Aorta (tissue), 5 donors: Measurements from ENCODE around the gene HCN4. TPM values are rescaled to one million over a fixed set of nuclear protein-coding genes. Genes with fewer than 3 reads are reported as not detected.
"Not testable (repeated sequence)": the region's sequence is repeated elsewhere in the genome, so short reads cannot be mapped to it uniquely, and the experiment has no call there.

Experiments used
- ATAC-seq: fragments of 200-7000 bp; cut with Tn5 transposase; one replicate; pipeline ENCODE4 v1.9.1; 2022; ENCODE audit warnings: moderate library complexity; ENCODE audit not compliant: low FRiP score
- DNase-seq, 2 donors: peaks; one replicate each; pipeline ENCODE4 v3.0.0-alpha.2; 2020
- H3K27ac ChIP-seq, 2 donors: one replicate each; pipeline ENCODE4 v1.5.1; 2013; ENCODE audit warnings: low read length in 2 of 2, mild to moderate bottlenecking in 2 of 2, moderate library complexity in 2 of 2, control low read depth in 1 of 2, inconsistent platforms in 1 of 2, low read depth in 1 of 2
- H3K27me3 ChIP-seq, 2 donors: one replicate each; pipeline ENCODE4 v1.6.1; 2013; ENCODE audit warnings: control low read depth in 1 of 2, low read length in 1 of 2, mild to moderate bottlenecking in 1 of 2, moderate library complexity in 1 of 2; ENCODE audit not compliant: insufficient read depth in 2 of 2, control insufficient read depth in 1 of 2
- H3K36me3 ChIP-seq, 2 donors: one replicate each; pipeline ENCODE4 v1.6.1; 2013; ENCODE audit warnings: control low read depth in 1 of 2, low read length in 1 of 2, mild to moderate bottlenecking in 1 of 2; ENCODE audit not compliant: insufficient read depth in 2 of 2, control insufficient read depth in 1 of 2
- H3K4me1 ChIP-seq, 2 donors: one replicate each; pipeline ENCODE4 v1.6.1; 2013; ENCODE audit warnings: low read length in 2 of 2, control low read depth in 1 of 2, mild to moderate bottlenecking in 1 of 2, moderate library complexity in 1 of 2; ENCODE audit not compliant: insufficient read depth in 2 of 2, control insufficient read depth in 1 of 2
- H3K4me3 ChIP-seq, 2 donors: one replicate each; pipeline ENCODE4 v1.5.1; 2013; ENCODE audit warnings: low read length in 2 of 2, control low read depth in 1 of 2, mild to moderate bottlenecking in 1 of 2
- H3K9me3 ChIP-seq: one replicate; pipeline ENCODE4 v1.6.1; 2013; ENCODE audit warnings: mild to moderate bottlenecking, low read length; ENCODE audit not compliant: control insufficient read depth
- WGBS, 2 donors: extraction: QIAGEN DNeasy Blood & Tissue Kit; methylation state at CpG; one replicate each; pipeline ENCODE4 v1.1.7; 2013; 5-methylcytosine and 5-hydroxymethylcytosine counted together
- intact Hi-C, 2 donors: fragments of 100-400 bp; cut with DNase I; formaldehyde crosslinking; loops; one replicate each; pipeline versions ENCODE4 v1.14.2 to v1.15.0; 2022
- long read RNA-seq, 2 donors: library from polyadenylated mRNA; unstranded; transcript quantifications; one replicate each; pipeline ENCODE4 v2.0.0, GENCODE V29; 2020 to 2021
- polyA plus RNA-seq, 2 donors: library from polyadenylated mRNA; stranded (reverse); fragments of 200-250 nt; gene quantifications; one replicate each; pipeline ENCODE4 v1.2.3, GENCODE V29; 2013
- total RNA-seq, 2 donors: library from RNA; stranded (reverse); fragmentation: NEBNext Ultra II Directional; extraction: Animal tissue kit (Norgen Biotek cat#: 25700); gene quantifications; one replicate each; pipeline ENCODE4 v1.2.1, GENCODE V29; 2021
- donor health status: healthy with polysubstance abuse.
- donor health status: Bipolar disorder and iron deficiency.
- donor health status: DM: no; HTN: no; CAD: no.
- donor health status: DM: no; HTN: no; CAD: no.
- donor health status: DM: yes; HTN: yes; CAD: no.

Gene HCN4
- total RNA-seq (not detected), polyA plus RNA-seq (under 1 TPM in 1 of 2 donors, not detected in 1; under 0.01 TPM)
- long read RNA-seq, donor 1: 0 reads
- long read RNA-seq, donor 2: 0 reads

- Histone ChIP-seq H3K27ac (no peak within 1 kb of the TSS), H3K9me3 (no peaks in the 10 kb centered on the region), H3K4me1 (no peaks in the 10 kb centered on the region), H3K4me3 (peak within 1 kb of the TSS; percentile 2 to 27), H3K27me3 (no peaks in the 10 kb centered on the region), H3K36me3 (no peaks in the 10 kb centered on the region)
- no peak for ATAC-seq
- WGBS, 2 donors: 1% methylated on average over 45 to 109 of the region's 109 CpGs
- DNase-seq: no peak
- intact Hi-C loops: no loop called here
These were observed at the start of gene HCN4 for GRCh38 chr15:73368301-73369136. Gene HCN4, minus strand, starts transcription at chr15:73368958. Its CDS starts 688 bp downstream, at chr15:73368270.

GRCh38 chr15:73414876-73415275 lies 46.1 kb upstream of the HCN4 start:
- H3K4me1 ChIP-seq: no peaks in the 10 kb centered on the region
- DNase-seq: no peak
- 64 to 67% methylated on average over 3 of the region's 3 CpGs for WGBS, 2 donors
- intact Hi-C loops: no loop called here
- H3K4me3 ChIP-seq: no peak overlapping the region
- H3K27me3 ChIP-seq: no peaks in the 10 kb centered on the region
- H3K9me3 ChIP-seq: peaks cover 1% of the 10 kb centered on the region
- H3K27ac ChIP-seq: no peak overlapping the region
- H3K36me3 ChIP-seq: no peaks in the 10 kb centered on the region
- no peak for ATAC-seq

GRCh38 chr15:73403171-73403570 lies 34.4 kb upstream of the HCN4 start:
- Histone ChIP-seq H3K4me1 (no peaks in the 10 kb centered on the region), H3K27ac (no peak overlapping the region), H3K36me3 (no peaks in the 10 kb centered on the region), H3K4me3 (no peak overlapping the region), H3K9me3 (no peaks in the 10 kb centered on the region), H3K27me3 (no peaks in the 10 kb centered on the region)
- no peak for ATAC-seq
- DNase-seq: no peak
- intact Hi-C loops: no loop called here

- H3K27ac ChIP-seq, ATAC-seq, H3K27me3 ChIP-seq, intact Hi-C loops, H3K4me3 ChIP-seq, H3K9me3 ChIP-seq, H3K4me1 ChIP-seq, DNase-seq, H3K36me3 ChIP-seq: not testable (repeated sequence)
- 70 to 73% methylated on average over 6 of the region's 6 CpGs for WGBS, 2 donors
These were observed 31.5 kb upstream of the HCN4 start for GRCh38 chr15:73400222-73400621.

- H3K4me1 ChIP-seq: no peaks in the 10 kb centered on the region
- H3K9me3 ChIP-seq: no peaks in the 10 kb centered on the region
- no peak for ATAC-seq
- no peak for DNase-seq
- no peaks in the 10 kb centered on the region for H3K27me3 ChIP-seq
- 78 to 80% methylated on average over 4 of the region's 4 CpGs for WGBS, 2 donors
- no peak overlapping the region for H3K27ac ChIP-seq
- intact Hi-C loops: no loop called here
- no peak overlapping the region for H3K4me3 ChIP-seq
- no peaks in the 10 kb centered on the region for H3K36me3 ChIP-seq
These were observed 30.1 kb upstream of the HCN4 start for GRCh38 chr15:73398861-73399260.

- H3K27me3 ChIP-seq: no peaks in the 10 kb centered on the region
- no peak overlapping the region for H3K4me3 ChIP-seq
- intact Hi-C loops: no loop called here
- no peak overlapping the region for H3K27ac ChIP-seq
- H3K9me3 ChIP-seq: no peaks in the 10 kb centered on the region
- H3K36me3 ChIP-seq: no peaks in the 10 kb centered on the region
- no peaks in the 10 kb centered on the region for H3K4me1 ChIP-seq
- ATAC-seq (no peak), DNase-seq (no peak)
- 61 to 66% methylated on average over 5 of the region's 5 CpGs for WGBS, 2 donors
These were observed 28.7 kb upstream of the HCN4 start for GRCh38 chr15:73397461-73397860.

- DNase-seq (no peak), ATAC-seq (no peak)
- WGBS, 2 donors: 91 to 92% methylated on average over 2 of the region's 2 CpGs
- Histone ChIP-seq H3K27me3 (no peaks in the 10 kb centered on the region), H3K4me1 (no peaks in the 10 kb centered on the region), H3K27ac (no peak overlapping the region), H3K4me3 (no peak overlapping the region), H3K36me3 (no peaks in the 10 kb centered on the region), H3K9me3 (no peaks in the 10 kb centered on the region)
- intact Hi-C loops: no loop called here
These were observed 26.9 kb upstream of the HCN4 start for GRCh38 chr15:73395671-73396070.

- H3K4me1 ChIP-seq: no peaks in the 10 kb centered on the region
- H3K9me3 ChIP-seq: no peaks in the 10 kb centered on the region
- no peak overlapping the region for H3K4me3 ChIP-seq
- no peak for ATAC-seq
- H3K27ac ChIP-seq: no peak overlapping the region
- no peak for DNase-seq
- H3K36me3 ChIP-seq: no peaks in the 10 kb centered on the region
- no peaks in the 10 kb centered on the region for H3K27me3 ChIP-seq
- intact Hi-C loops: no loop called here
These were observed 26.0 kb upstream of the HCN4 start for GRCh38 chr15:73394782-73395181.

GRCh38 chr15:73393336-73393735 lies 24.6 kb upstream of the HCN4 start:
- no peaks in the 10 kb centered on the region for H3K36me3 ChIP-seq
- no peaks in the 10 kb centered on the region for H3K27me3 ChIP-seq
- H3K4me1 ChIP-seq: no peaks in the 10 kb centered on the region
- ATAC-seq: no peak
- no peaks in the 10 kb centered on the region for H3K9me3 ChIP-seq
- 72 to 77% methylated on average over 2 of the region's 2 CpGs for WGBS, 2 donors
- no peak for DNase-seq
- no peak overlapping the region for H3K27ac ChIP-seq
- intact Hi-C loops: no loop called here
- H3K4me3 ChIP-seq: no peak overlapping the region
